Middle frontal gyrus (tissue), 1 donor: ENCODE data around the gene CLEC2L.
"Not testable (repeated sequence)": the region's sequence is repeated elsewhere in the genome, so short reads cannot be mapped to it uniquely, and the experiment has no call there.

ENCODE experiments used
- DNase-seq: peaks from one replicate; pipeline ENCODE4 v3.0.0-alpha.2; 2015; ENCODE audit warnings: low spot score; ENCODE audit errors: extremely low spot score

Gene CLEC2L

GRCh38 chr7:139553991-139554700, 30.7 kb downstream of the CLEC2L start:
- not testable (repeated sequence) for DNase-seq

- no peak for DNase-seq
Measured at GRCh38 chr7:139557857-139558581, 34.5 kb downstream of the CLEC2L start.

GRCh38 chr7:139559364-139560105, 36.0 kb downstream of the CLEC2L start:
- no peak for DNase-seq

- DNase-seq = no peak
Measured at GRCh38 chr7:139560199-139560598, 36.7 kb downstream of the CLEC2L start.

GRCh38 chr7:139560678-139561077, 37.2 kb downstream of the CLEC2L start:
- no peak for DNase-seq

- no peak for DNase-seq
Measured at GRCh38 chr7:139562491-139562890, 39.0 kb downstream of the CLEC2L start.

GRCh38 chr7:139562961-139563565, 39.6 kb downstream of the CLEC2L start:
- no peak for DNase-seq

GRCh38 chr7:139563856-139564255, 40.4 kb downstream of the CLEC2L start:
- no peak for DNase-seq

GRCh38 chr7:139566075-139566474, 42.6 kb downstream of the CLEC2L start:
- no peak for DNase-seq

GRCh38 chr7:139566736-139567646, 43.5 kb downstream of the CLEC2L start:
- no peak for DNase-seq

- DNase-seq = no peak
Measured at GRCh38 chr7:139567647-139568345, 44.3 kb downstream of the CLEC2L start.

- no peak for DNase-seq
Measured at GRCh38 chr7:139568346-139568675, 44.8 kb downstream of the CLEC2L start.

- no peak for DNase-seq
Measured at GRCh38 chr7:139568813-139569490, 45.5 kb downstream of the CLEC2L start.

- peak; percentile 40 for DNase-seq
Measured at GRCh38 chr7:139570119-139570518, 46.6 kb downstream of the CLEC2L start.

GRCh38 chr7:139570626-139571025, 47.1 kb downstream of the CLEC2L start:
- DNase-seq = no peak

GRCh38 chr7:139571190-139571589, 47.7 kb downstream of the CLEC2L start:
- DNase-seq = no peak

- DNase-seq = no peak
Measured at GRCh38 chr7:139571651-139572050, 48.2 kb downstream of the CLEC2L start.

GRCh38 chr7:139572071-139572470, 48.6 kb downstream of the CLEC2L start:
- DNase-seq = no peak

GRCh38 chr7:139572704-139573385, 49.4 kb downstream of the CLEC2L start:
- DNase-seq = no peak
